Raji (cell line): Measurements from ENCODE around the gene DENND1C.

Experiments
- POLR2A ChIP-seq: IDR thresholded peaks from 2 replicates; pipeline ENCODE4 v1.6.1; 2011; ENCODE audit warnings: low read depth, low read length, control low read depth; ENCODE audit not compliant: insufficient read depth

Gene DENND1C

DNA sequence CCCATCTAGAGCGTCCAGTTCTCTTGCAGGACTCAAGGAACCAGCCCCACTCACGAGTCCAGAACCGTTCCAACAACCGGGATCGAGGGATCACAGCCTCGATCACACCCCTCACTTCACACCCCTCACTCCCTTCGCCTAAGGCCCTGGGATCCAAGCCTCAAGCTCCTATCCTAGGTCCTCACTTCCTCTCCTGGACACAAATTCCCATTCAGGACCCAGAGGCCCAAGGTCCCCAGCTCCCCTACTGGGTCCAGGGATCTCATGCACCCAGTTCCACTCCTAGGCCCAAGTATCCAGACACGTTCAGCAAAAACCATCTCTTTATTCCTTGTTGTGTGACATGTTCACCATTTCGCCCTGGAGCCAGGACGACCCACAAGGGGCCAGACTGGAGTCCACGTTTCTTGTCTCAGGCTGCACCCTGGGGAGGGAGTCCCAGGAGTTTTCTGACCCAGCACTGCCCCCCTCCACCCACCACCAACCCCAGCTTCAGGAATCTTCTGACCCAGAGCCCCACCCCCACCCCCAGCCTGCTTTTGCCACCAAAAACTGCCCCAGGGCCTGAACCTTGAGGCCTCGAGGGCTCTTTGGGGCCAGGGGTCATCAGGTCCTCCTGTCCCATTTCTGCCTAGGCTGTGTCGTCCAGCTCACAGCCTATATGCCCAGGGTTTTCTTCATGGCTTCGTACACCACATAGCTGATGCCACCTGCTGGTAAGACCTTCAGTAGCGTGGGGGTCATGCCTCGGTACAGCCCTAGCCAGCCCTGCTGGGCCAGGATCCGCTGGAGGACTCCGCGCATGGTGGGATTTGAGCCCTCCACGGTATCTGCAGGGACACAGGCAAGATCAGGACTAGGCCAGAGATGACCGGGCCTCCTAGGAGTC lies 55.6 kb downstream of the DENND1C start:
- TF ChIP-seq POLR2A = no peak

DNA sequence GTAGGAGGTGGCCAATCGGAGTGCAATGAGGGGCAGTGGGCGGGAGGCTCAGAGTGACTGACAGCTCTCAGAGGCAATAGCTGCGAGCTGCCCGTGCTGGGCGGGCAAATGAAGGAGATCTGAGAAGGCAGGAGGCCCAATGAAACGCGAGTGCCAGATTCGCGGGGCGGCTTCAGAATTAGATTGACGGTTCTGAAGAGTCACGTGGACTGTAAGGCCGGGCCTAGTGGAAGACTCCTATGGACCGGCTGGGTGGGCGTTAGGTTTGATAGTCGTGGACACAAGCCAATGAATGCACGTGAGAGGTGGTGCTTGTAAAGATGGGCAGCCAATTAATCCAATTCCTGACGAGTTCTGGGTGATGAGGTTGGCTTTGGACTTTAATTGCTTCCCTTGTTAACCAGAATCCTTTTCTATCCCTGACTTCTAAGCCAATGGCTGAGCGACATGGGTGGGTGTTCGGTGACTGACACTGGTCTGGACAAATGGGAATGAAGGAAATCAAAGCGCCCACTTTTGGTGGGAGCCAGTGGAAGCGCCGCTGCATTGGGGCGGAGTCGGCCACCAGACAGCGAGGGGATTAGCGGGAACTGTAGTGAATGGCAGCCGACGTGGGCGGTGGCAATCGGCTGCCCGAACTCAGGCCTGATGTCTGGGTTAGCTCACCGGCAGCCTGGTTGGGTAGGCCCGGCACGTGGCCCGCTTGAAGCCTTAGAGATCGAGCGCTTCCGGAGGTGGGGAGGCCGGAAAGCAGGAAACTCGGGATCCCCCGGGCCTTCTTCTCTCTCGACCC lies 56.5 kb downstream of the DENND1C start:
- TF ChIP-seq POLR2A = peak; percentile 68

DNA sequence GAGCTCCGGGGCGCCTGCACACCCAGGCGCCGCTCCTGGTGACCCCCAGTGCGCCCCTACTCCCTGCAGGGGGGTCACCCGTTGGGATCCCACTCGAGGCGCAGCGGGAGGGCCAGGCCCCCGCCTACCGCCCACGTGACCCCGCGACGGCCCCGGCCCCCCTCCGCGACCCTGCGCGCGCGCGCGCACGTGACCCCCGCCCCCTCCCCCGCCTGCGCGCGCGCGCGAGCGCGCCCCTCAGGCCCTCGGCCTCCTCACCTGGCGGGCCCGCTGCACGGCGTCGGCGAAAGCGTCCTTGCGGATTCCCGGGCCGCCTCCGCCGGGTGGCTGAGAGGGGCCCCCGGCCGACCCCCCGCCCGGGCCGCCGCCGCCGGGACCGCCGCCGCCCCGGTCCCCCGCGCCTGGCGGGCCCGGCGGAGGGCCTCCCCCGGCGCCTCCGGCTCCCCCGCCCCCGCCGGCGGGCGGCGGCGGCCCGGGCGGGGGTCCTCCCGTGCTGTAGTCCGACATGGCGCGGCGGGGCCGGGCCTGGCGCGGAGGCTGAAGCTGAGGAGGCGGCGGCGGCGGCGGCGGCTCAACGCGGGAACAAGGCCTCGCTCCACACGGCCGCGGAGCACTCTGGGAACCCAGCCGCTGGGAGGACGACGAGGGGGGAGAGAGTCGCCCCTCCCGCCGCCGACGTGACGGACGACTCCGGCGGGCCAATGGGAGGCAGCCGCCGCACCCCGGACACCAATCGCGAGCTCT lies 57.2 kb downstream of the DENND1C start, which contains the start of gene KHSRP:
TSS of gene KHSRP (minus strand) at position 617 of the 744 bp plus-strand sequence. CDS start at position 507, 110 bp downstream.
- TF ChIP-seq POLR2A = peak; percentile 69

DNA sequence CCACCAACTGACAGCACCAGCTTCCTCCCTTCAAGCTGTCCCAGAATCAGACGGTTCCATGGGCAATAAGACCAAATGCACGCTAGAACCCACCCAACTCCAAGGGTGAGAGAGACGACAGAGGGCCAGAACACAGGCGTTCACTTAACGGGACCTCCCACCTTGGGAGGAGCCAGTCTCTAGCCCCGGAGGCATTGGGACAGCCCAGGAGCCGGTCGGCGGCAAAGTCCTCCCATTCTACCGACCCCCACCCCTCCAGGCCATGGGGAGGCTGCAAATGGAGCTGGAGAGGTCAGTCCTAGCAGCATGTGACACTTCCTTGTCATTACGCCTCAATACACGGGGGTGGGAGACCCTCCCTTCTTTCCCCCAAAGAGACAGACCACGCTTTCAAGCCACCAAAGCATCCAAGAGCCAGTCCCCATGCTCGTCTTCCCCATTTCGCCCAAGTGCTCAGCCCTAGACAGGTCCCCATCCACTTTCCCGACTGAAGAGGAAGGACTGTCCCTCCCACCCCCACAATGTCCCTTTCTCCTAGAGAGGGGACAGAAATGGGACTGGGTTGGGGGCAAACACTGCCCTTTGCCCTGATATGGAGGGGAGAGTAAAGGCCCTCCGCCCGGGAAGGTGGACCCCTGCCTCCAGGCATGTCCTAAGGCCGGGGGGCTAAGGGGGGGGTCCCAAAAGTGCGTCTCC lies 57.9 kb downstream of the DENND1C start:
- TF ChIP-seq POLR2A = no peak

DNA sequence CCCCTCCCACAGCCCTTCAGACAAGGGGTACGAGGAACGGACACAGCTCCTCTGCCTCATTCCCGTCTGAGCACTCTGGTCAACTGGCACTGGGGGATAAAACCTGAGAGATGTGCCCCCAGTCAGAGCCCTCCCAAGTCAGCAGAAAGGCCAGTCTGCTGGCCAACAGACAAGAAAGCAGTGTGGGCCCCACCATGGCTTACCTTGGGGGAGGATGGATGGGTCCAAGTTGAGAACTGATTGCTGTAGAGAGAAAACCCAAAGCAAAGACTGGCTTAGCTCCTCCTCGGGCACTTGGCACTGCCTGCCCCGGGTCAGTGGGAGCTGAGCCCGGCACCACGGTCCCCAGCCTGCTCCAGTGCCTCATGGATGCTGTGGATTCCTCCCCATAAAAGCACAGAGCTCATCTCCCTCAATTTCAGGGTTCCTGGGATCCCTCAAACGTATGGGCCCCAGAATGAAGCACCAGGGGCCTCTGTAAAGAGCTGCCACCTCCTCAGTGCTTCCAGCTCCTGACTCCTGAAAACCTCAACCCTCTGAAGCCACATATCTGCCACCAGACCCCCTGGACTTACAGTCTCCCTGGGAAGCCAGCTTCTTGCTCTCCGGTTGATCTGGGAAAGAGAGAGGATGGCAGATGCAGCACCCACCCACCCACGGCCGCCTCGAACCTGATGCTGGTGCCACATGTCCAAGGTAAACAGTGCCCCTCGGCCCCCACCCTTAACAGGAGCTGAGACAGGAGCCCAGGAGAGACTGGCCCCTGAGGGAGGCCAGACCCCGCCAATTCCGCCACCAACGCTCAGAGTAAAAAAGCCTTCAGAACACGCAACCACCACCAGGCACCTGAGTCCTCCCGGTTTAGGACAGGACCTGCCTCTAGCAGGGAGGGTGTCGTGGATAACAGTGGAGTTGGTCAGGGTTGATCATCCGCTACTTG lies 60.2 kb downstream of the DENND1C start:
- no peak for TF ChIP-seq POLR2A

DNA sequence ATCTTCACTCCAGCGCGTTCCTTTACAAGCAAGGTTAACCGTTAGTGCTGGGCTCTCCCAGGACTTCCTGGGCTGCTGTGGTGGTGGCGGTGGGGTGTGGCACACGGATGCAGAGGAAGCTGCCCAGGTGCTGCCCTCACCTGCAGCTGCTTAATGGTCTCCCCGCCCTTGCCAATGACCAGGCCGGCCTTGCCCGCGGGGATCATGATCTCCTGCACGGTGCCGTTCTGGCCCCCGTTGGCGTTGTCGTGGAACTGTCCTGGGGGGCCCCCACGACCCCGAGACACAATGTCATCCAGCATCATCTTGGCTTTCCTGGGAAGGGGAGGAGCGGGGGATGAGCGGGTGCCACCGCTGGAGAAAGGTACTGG lies 63.0 kb downstream of the DENND1C start:
- no peak for TF ChIP-seq POLR2A

DNA sequence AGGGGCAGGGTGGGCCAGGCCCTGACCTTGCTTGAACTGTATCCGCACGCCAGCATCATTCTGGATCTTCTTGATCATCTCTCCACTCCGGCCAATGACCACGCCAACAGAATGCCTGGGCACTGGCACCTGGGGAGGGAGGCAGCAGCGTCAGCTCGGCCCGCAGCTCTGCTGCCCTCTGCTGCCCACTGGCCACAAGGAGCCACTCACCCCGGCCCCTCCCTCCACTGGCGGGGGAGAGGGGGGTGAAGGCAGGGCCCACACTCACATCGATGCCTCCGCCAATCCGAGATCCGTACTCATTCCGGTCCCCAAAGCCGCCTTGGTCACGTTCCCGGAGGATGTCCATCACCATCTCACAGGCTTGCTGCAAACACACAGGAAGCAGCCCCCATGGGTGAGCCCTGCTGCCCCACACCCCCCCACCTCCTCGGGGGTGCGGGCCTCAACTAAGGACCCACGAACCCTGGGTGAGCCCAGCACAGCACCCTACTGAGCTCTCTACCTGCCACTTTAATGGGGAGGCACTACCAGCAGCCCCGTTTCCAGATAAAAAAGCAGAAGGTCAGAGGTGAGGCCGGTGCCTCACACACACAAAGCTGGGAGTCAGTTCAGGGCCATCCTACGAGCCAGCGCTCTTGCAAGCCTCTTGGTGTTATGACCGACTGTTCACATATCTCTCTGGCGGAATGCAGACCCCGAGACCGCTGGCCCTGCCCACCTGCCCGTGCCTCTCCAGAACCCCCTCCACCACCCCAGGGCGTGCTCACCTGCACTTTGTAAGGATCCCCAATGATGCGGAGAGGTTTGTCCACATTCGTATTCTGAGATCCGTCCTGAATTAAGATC lies 63.6 kb downstream of the DENND1C start:
- TF ChIP-seq POLR2A = no peak
